GM21367 (cell line): ENCODE data around the gene HSPA14.
"Not testable (repeated sequence)": the region's sequence is repeated elsewhere in the genome, so short reads cannot be mapped to it uniquely, and the experiment has no call there.

Experiments used
- ATAC-seq: cut with Tn5 transposase; IDR thresholded peaks from one replicate; pipeline ENCODE4 v1.9.1; 2021; ENCODE audit not compliant: unreplicated experiment

HSPA14 gene

GRCh38 chr10:14836208-14836607 lies 1.9 kb upstream of the HSPA14 start:
- ATAC-seq: no peak

GRCh38 chr10:14837003-14837756 lies 926 bp upstream of the HSPA14 start:
- no peak for ATAC-seq

- ATAC-seq: no peak
Observed at GRCh38 chr10:14838582-14839304, 637 bp downstream of the HSPA14 start.

GRCh38 chr10:14839305-14839695 lies 1.2 kb downstream of the HSPA14 start:
- ATAC-seq: no peak

GRCh38 chr10:14840178-14840577 lies 2.1 kb downstream of the HSPA14 start:
- ATAC-seq: no peak

- ATAC-seq: no peak
Observed at GRCh38 chr10:14843327-14843988, 5.4 kb downstream of the HSPA14 start.

GRCh38 chr10:14844948-14845347 lies 6.8 kb downstream of the HSPA14 start:
- no peak for ATAC-seq

- no peak for ATAC-seq
Observed at GRCh38 chr10:14852236-14852635, 14.1 kb downstream of the HSPA14 start.

GRCh38 chr10:14855453-14855852 lies 17.3 kb downstream of the HSPA14 start:
- no peak for ATAC-seq

- no peak for ATAC-seq
Observed at GRCh38 chr10:14858338-14858960, 20.3 kb downstream of the HSPA14 start.

GRCh38 chr10:14859043-14859442 lies 20.9 kb downstream of the HSPA14 start:
- ATAC-seq: no peak

GRCh38 chr10:14859775-14860174 lies 21.7 kb downstream of the HSPA14 start:
- ATAC-seq: no peak

- ATAC-seq: no peak
Observed at GRCh38 chr10:14860791-14861190, 22.7 kb downstream of the HSPA14 start.

GRCh38 chr10:14864466-14864865 lies 26.4 kb downstream of the HSPA14 start:
- not testable (repeated sequence) for ATAC-seq

GRCh38 chr10:14864871-14865270 lies 26.8 kb downstream of the HSPA14 start:
- not testable (repeated sequence) for ATAC-seq

GRCh38 chr10:14873090-14873760 lies 35.1 kb downstream of the HSPA14 start:
- peak; percentile 37 for ATAC-seq

GRCh38 chr10:14875941-14876340 lies 37.8 kb downstream of the HSPA14 start:
- no peak for ATAC-seq

GRCh38 chr10:14876764-14877163 lies 38.7 kb downstream of the HSPA14 start:
- no peak for ATAC-seq

- peak; percentile 82 for ATAC-seq
Observed at GRCh38 chr10:14878266-14879123, 40.4 kb downstream of the HSPA14 start, which contains the start of gene SUV39H2. Gene SUV39H2, plus strand, starts transcription at chr10:14878866. Its CDS starts 23 bp downstream, at chr10:14878889.
